ENCODE measurements around the gene NECTIN1. TPM values are rescaled to one million over a fixed set of nuclear protein-coding genes. Genes with fewer than 3 reads are reported as not detected.

NECTIN1 gene
- total RNA-seq, 1 experiment from 2014 or later = 19.9 TPM

DNA sequence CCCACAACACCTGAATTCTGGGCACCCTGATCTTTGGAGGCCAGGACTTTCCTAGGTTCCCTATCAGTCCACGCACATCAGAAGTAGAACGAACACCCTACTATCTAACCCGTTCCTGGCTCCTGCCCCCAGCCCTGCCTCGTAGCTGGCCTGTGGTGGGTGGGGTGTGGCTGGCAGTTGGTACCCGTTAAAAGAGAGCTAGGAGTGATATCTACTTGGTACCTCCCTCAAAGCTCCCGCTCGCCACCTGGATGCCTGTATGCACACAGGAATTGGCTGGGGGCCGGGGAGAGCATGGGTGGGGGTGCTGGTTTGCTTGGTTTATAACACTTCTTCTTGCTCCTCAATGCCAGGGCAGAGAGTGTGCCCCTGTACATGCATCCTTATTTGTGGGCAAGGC, 14.0 kb upstream of the NECTIN1 start:
- H2AFZ ChIP-seq (ENCODE audit: low read length) = no peak overlapping the region
- H3K36me3 ChIP-seq (ENCODE audit: low read depth, low read length) = no peaks in the 10 kb centered on the region
- no peak overlapping the region for H3K9ac ChIP-seq (ENCODE audit: low read length)
- DNase-seq (no peak), ATAC-seq (no peak)
- no peak overlapping the region for H3K4me3 ChIP-seq (ENCODE audit: low read length)
- H3F3A ChIP-seq (ENCODE audit: low read length, unreplicated experiment) = no peaks in the 10 kb centered on the region
- H3K27ac ChIP-seq (ENCODE audit: low read length) = no peak overlapping the region
- ChIA-PET CTCF (no interaction called here), POLR2A (ENCODE audit: unreplicated experiment) (interaction anchor here (0.6 kb wide), 1 partner anchor 105 kb away, joined by 3 read pairs; no protein-coding TSS in a partner anchor)
- no peaks in the 10 kb centered on the region for H4K20me1 ChIP-seq (ENCODE audit: low read length)
- no peak overlapping the region for H3K4me2 ChIP-seq (ENCODE audit: low read length)
- H3K9me3 ChIP-seq (ENCODE audit: low read length) = no peaks in the 10 kb centered on the region
- intact Hi-C loops (cut with micrococcal nuclease) = no loop called here
- no peaks in the 10 kb centered on the region for H3K79me2 ChIP-seq (ENCODE audit: low read length)
- peaks cover 17% of the 10 kb centered on the region; the same call in 1 of the 2 replicates for H3K27me3 ChIP-seq (ENCODE audit: low read length)
- no peaks in the 10 kb centered on the region for H3K4me1 ChIP-seq (ENCODE audit: insufficient read depth, low read length)
- H3K9me2 ChIP-seq (replicated peaks; ENCODE audit: low read length) = no peaks in the 10 kb centered on the region
- BruUV-seq (replicated peaks) = no TSS peak
- TF ChIP-seq, protein P1, sequence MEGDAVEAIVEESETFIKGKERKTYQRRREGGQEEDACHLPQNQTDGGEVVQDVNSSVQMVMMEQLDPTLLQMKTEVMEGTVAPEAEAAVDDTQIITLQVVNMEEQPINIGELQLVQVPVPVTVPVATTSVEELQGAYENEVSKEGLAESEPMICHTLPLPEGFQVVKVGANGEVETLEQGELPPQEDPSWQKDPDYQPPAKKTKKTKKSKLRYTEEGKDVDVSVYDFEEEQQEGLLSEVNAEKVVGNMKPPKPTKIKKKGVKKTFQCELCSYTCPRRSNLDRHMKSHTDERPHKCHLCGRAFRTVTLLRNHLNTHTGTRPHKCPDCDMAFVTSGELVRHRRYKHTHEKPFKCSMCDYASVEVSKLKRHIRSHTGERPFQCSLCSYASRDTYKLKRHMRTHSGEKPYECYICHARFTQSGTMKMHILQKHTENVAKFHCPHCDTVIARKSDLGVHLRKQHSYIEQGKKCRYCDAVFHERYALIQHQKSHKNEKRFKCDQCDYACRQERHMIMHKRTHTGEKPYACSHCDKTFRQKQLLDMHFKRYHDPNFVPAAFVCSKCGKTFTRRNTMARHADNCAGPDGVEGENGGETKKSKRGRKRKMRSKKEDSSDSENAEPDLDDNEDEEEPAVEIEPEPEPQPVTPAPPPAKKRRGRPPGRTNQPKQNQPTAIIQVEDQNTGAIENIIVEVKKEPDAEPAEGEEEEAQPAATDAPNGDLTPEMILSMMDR (conservative IDR thresholded peaks at IDR 0.05; ENCODE audit: low read depth, low read length) = no peak
- TF ChIP-seq EZH2 (IDR thresholded peaks at IDR 0.05; ENCODE audit: low read length, unreplicated experiment) (no peak), EZH2phosphoT487 (IDR thresholded peaks at IDR 0.05; ENCODE audit: borderline replicate concordance, low read length) (no peak)

DNA sequence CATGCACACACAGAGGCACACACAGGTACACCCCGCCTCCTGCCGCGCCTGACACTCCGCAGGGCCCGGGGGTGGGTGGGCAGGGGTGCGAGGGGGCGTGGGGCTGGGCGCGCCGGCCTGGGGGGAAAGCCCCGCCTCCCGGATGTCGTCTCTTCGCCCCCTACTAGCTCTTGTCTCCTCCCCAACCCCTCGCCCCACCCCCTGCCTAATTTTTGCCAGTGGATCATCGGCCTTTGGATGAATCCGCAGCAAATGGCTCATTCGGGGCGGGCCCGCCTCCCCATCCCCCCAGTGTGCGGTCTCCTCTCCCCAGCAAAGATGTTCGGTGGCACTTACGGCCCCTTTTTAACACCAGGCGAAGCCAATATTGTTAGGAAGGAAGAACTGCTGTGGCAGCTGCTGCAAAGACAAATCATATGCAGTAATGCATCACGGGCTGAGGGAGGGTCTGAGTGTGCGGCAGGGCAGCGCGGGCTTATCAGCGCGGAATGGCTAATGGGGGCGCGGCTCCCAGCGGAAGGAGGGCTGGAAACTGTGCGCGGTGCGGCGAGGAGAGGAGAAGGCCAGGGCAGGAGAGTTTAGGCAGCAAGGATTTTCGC, 13.4 kb upstream of the NECTIN1 start:
- Histone ChIP-seq H3K9me3 (ENCODE audit: low read length) (no peaks in the 10 kb centered on the region), H2AFZ (ENCODE audit: low read length) (no peak overlapping the region), H3K27me3 (ENCODE audit: low read length) (0 out of 2 replicates have a peak, but pooled peaks cover 11% of the 10 kb centered on the region), H3K9ac (ENCODE audit: low read length) (no peak overlapping the region), H3K79me2 (ENCODE audit: low read length) (no peaks in the 10 kb centered on the region), H3K9me2 (replicated peaks; ENCODE audit: low read length) (no peaks in the 10 kb centered on the region), H3K4me1 (ENCODE audit: insufficient read depth, low read length) (no peaks in the 10 kb centered on the region), H3K36me3 (ENCODE audit: low read depth, low read length) (no peaks in the 10 kb centered on the region), H4K20me1 (ENCODE audit: low read length) (no peaks in the 10 kb centered on the region), H3K4me2 (ENCODE audit: low read length) (no peak overlapping the region), H3F3A (ENCODE audit: low read length, unreplicated experiment) (no peaks in the 10 kb centered on the region), H3K27ac (ENCODE audit: low read length) (no peak overlapping the region), H3K4me3 (ENCODE audit: low read length) (no peak overlapping the region)
- TF ChIP-seq, protein P1 (conservative IDR thresholded peaks at IDR 0.05; ENCODE audit: low read depth, low read length) = no peak
- TF ChIP-seq EZH2phosphoT487 (IDR thresholded peaks at IDR 0.05; ENCODE audit: borderline replicate concordance, low read length) = no peak
- no peak for TF ChIP-seq EZH2 (IDR thresholded peaks at IDR 0.05; ENCODE audit: low read length, unreplicated experiment)
- CTCF ChIA-PET = interaction anchor here (0.7 kb wide), 1 partner anchor 149 kb away, joined by 3 read pairs; no protein-coding TSS in a partner anchor
- ATAC-seq (no peak), DNase-seq (no peak)
- intact Hi-C loops (cut with micrococcal nuclease) = no loop called here
- POLR2A ChIA-PET (ENCODE audit: unreplicated experiment) = interaction anchor here (0.6 kb wide), 1 partner anchor 106 kb away, joined by 3 read pairs; no protein-coding TSS in a partner anchor
- BruUV-seq (replicated peaks) = no TSS peak

All from PC-3 (cell line).